ENCODE data around the gene SOX18. TPM values are rescaled to one million over a fixed set of nuclear protein-coding genes. Genes with fewer than 3 reads are reported as not detected.

The SOX18 gene
- total and polyA plus RNA-seq, 2 of the 13 experiments (the other 11 are each of a cell fraction or from before 2014, with no cell fraction given) = 1.6 to 1.9 TPM

GRCh38 chr20:64092258-64093012, 43.0 kb upstream of the SOX18 start:
- no peaks in the 10 kb centered on the region for H3K36me3 ChIP-seq (replicated peaks in 1 of 2; ENCODE audit: control insufficient read depth in 1 of 2, insufficient read depth in 2 of 2, low read length in 2 of 2)
- no peak for DNase-seq (ENCODE audit: low spot score)
- H3K9me3 ChIP-seq (ENCODE audit: low read length) = no peaks in the 10 kb centered on the region
- H3K9ac ChIP-seq (ENCODE audit: insufficient read depth, low read depth, low read length) = no peak overlapping the region
- H3K4me1 ChIP-seq (ENCODE audit: insufficient read depth, low read length) = peaks cover 11% of the 10 kb centered on the region
- no TSS peak for BruUV-seq (replicated peaks)
- in situ Hi-C loops (cut with HindIII; ENCODE audit: extremely low pct_ligation_motif_present, low pct_unique_long_range_greater_than_20kb) (no loop called here), intact Hi-C loops (cut with micrococcal nuclease; ENCODE audit: unreplicated experiment) (no loop called here)
- no peaks in the 10 kb centered on the region for H4K20me1 ChIP-seq (ENCODE audit: insufficient read depth, low read length)
- ChIA-PET POLR2A (interaction anchor here (1.0 to 1.2 kb wide), 3 partner anchors 9 to 30 kb away, joined by 3 read pairs; partner anchors contain the start of gene TCEA2), CTCF (ENCODE audit: low intra/inter-chr PET ratio, low total read pairs) (no interaction called here)
- H3K27me3 ChIP-seq (ENCODE audit: control insufficient read depth in 1 of 2, insufficient read depth in 2 of 2, low read length in 2 of 2) = peaks cover 22 to 42% of the 10 kb centered on the region in 2 experiments; a peak in 4 of 5 replicates
- 0 out of 2 replicates have a peak overlapping the region, but pooled peaks have one; percentile 1 for H3K4me2 ChIP-seq (ENCODE audit: low read depth, low read length)
- no peaks in the 10 kb centered on the region for H3K79me2 ChIP-seq (ENCODE audit: insufficient read depth, low read length)
- no peak overlapping the region for H3K27ac ChIP-seq (ENCODE audit: extremely low read length, insufficient read depth, low read length)
- H2AFZ ChIP-seq (ENCODE audit: low read length) = no peak overlapping the region
- no peak for FAIRE-seq
- 8% methylated on average over 11 of the region's 27 CpGs for WGBS (ENCODE audit: low lambda C conversion rate)
- peak; percentile 65 for ATAC-seq
- no peak overlapping the region for H3K4me3 ChIP-seq (replicated peaks in 1 of 3; ENCODE audit: insufficient read depth in 1 of 3, low read depth in 2 of 3, low read length in 3 of 3)
- TF ChIP-seq FOXA3 (CRISPR knock-in tag; IDR thresholded peaks at IDR 0.05) (no peak), MTA1 (CRISPR knock-in tag; IDR thresholded peaks at IDR 0.05; ENCODE audit: borderline replicate concordance) (0 out of 2 replicates have a peak, but pooled peaks have one; percentile 25), NFIB (CRISPR knock-in tag; IDR thresholded peaks at IDR 0.05; ENCODE audit: borderline replicate concordance) (peak; percentile 67; the same call in 1 of the 2 replicates), ZNF782 (CRISPR knock-in tag; IDR thresholded peaks at IDR 0.05; ENCODE audit: borderline replicate concordance) (peak; percentile 39; the same call in 1 of the 2 replicates), TBX2 (CRISPR knock-in tag; IDR thresholded peaks at IDR 0.05; ENCODE audit: borderline replicate concordance) (peak; percentile 44; the same call in 1 of the 2 replicates), GZF1 (CRISPR knock-in tag; IDR thresholded peaks at IDR 0.05) (0 out of 2 replicates have a peak, but pooled peaks have one; percentile 62), ZNF691 (CRISPR knock-in tag; IDR thresholded peaks at IDR 0.05; ENCODE audit: borderline replicate concordance, low read depth) (peak; percentile 3; the same call in 1 of the 2 replicates), HHEX (CRISPR knock-in tag; IDR thresholded peaks at IDR 0.05) (no peak), MNT (IDR thresholded peaks at IDR 0.05) (peak; percentile 98), ZNF83 (CRISPR knock-in tag; IDR thresholded peaks at IDR 0.05; ENCODE audit: borderline replicate concordance) (peak; percentile 70; the same call in 1 of the 2 replicates), ZFX (CRISPR knock-in tag; IDR thresholded peaks at IDR 0.05; ENCODE audit: low read depth) (peak; percentile 37; the same call in 1 of the 2 replicates), DZIP1 (CRISPR knock-in tag; IDR thresholded peaks at IDR 0.05) (0 out of 2 replicates have a peak, but pooled peaks have one; percentile 22), DPF2 (CRISPR knock-in tag; IDR thresholded peaks at IDR 0.05; ENCODE audit: borderline replicate concordance, low read depth) (no peak), ZNF788 (CRISPR knock-in tag; IDR thresholded peaks at IDR 0.05; ENCODE audit: borderline replicate concordance) (0 out of 2 replicates have a peak, but pooled peaks have one; percentile 7), NFE2L1 (CRISPR knock-in tag; IDR thresholded peaks at IDR 0.05; ENCODE audit: borderline replicate concordance) (peak; percentile 80; the same call in 1 of the 2 replicates), ETV5 (CRISPR knock-in tag; IDR thresholded peaks at IDR 0.05; ENCODE audit: borderline replicate concordance) (peak; percentile 8; the same call in 1 of the 2 replicates), ARHGAP35 (CRISPR knock-in tag; IDR thresholded peaks at IDR 0.05; ENCODE audit: borderline replicate concordance) (no peak), ZNF296 (CRISPR knock-in tag; conservative IDR thresholded peaks at IDR 0.05) (0 out of 2 replicates have a peak, but pooled peaks have one; percentile 27)

All from HepG2 (cell line).